ENCODE measurements around the gene RAD21L1.

The RAD21L1 gene

GRCh38 chr20:1225783-1226654, at the start of gene RAD21L1:
Gene RAD21L1, plus strand, starts transcription at chr20:1226044. Its CDS starts 2,410 bp downstream, at chr20:1228454.
- DNase-seq, result peak; percentile 64

GRCh38 chr20:1177680-1178079, 48.2 kb upstream of the RAD21L1 start:
- DNase-seq, result no peak

GRCh38 chr20:1178103-1178502, 47.7 kb upstream of the RAD21L1 start:
- no peak for DNase-seq

GRCh38 chr20:1178623-1179022, 47.2 kb upstream of the RAD21L1 start:
- DNase-seq, result no peak

- no peak for DNase-seq
Measured at GRCh38 chr20:1180949-1181348, 44.9 kb upstream of the RAD21L1 start.

GRCh38 chr20:1182106-1182505, 43.7 kb upstream of the RAD21L1 start:
- no peak for DNase-seq

- no peak for DNase-seq
Measured at GRCh38 chr20:1183153-1183552, 42.7 kb upstream of the RAD21L1 start.

GRCh38 chr20:1184260-1184637, 41.6 kb upstream of the RAD21L1 start:
- DNase-seq, result no peak

GRCh38 chr20:1184638-1185315, 41.1 kb upstream of the RAD21L1 start, which contains the start of gene TMEM74B:
Gene TMEM74B, minus strand, starts transcription at chr20:1184981. Its CDS starts 1,180 bp downstream, at chr20:1183801.
- DNase-seq, result no peak

- DNase-seq, result no peak
Measured at GRCh38 chr20:1185316-1185741, 40.5 kb upstream of the RAD21L1 start.

GRCh38 chr20:1185790-1186334, 40.0 kb upstream of the RAD21L1 start:
- no peak for DNase-seq

GRCh38 chr20:1186367-1186991, 39.4 kb upstream of the RAD21L1 start:
- DNase-seq, result no peak

GRCh38 chr20:1187605-1188171, 38.2 kb upstream of the RAD21L1 start:
- no peak for DNase-seq

GRCh38 chr20:1188347-1188746, 37.5 kb upstream of the RAD21L1 start:
- no peak for DNase-seq

- DNase-seq, result no peak
Measured at GRCh38 chr20:1189827-1190226, 36.0 kb upstream of the RAD21L1 start.

- DNase-seq, result no peak
Measured at GRCh38 chr20:1190847-1191246, 35.0 kb upstream of the RAD21L1 start.

GRCh38 chr20:1191299-1191698, 34.5 kb upstream of the RAD21L1 start:
- no peak for DNase-seq

- DNase-seq, result no peak
Measured at GRCh38 chr20:1195226-1195625, 30.6 kb upstream of the RAD21L1 start.

- DNase-seq, result no peak
Measured at GRCh38 chr20:1196634-1197033, 29.2 kb upstream of the RAD21L1 start.

GRCh38 chr20:1197801-1198200, 28.0 kb upstream of the RAD21L1 start:
- no peak for DNase-seq

GRCh38 chr20:1198751-1199150, 27.1 kb upstream of the RAD21L1 start:
- no peak for DNase-seq

GRCh38 chr20:1199212-1199873, 26.5 kb upstream of the RAD21L1 start:
- DNase-seq, result no peak
